ENCODE data around the gene ORM2.

The ORM2 gene

DNA sequence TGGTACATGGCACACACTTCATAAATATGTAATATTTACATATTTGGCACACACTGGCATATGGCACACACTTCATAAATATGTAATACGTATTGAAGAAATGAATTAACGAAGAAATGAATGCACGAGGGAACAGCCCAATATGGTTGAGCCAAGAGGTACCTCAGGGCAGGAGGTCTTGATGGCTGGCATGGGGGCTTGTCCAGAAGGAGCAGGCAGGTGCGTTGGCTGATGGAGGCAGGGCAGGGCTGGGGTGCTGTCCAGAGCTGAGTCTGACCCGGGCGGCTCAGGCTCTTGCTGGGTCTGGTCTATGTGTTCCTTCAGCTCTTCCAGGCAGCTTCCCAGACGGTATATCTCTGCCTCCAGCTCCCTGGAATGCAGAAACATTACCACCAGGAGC, 31.9 kb downstream of the ORM2 start:
- Histone ChIP-seq H3K4me3 (ENCODE audit: control insufficient read depth in 1 of 7, extremely low read depth in 1 of 7, insufficient read depth in 4 of 7, low read depth in 2 of 7, low read length in 6 of 7) (no peak overlapping the region), H3K27ac (ENCODE audit: insufficient read depth in 1 of 2, low read depth in 1 of 2, low read length in 2 of 2, poor library complexity in 1 of 2, severe bottlenecking in 2 of 2) (no peak overlapping the region), H3K4me1 (ENCODE audit: control extremely low read depth in 1 of 4, control insufficient read depth in 4 of 4, insufficient read depth in 4 of 4, low read length in 3 of 4) (peaks cover 23 to 34% (median 32%) of the 10 kb centered on the region in 4 experiments), H3K9me3 (ENCODE audit: control extremely low read depth in 1 of 5, control insufficient read depth in 4 of 5, insufficient read depth in 2 of 5, low read depth in 1 of 5, low read length in 4 of 5) (no peaks in the 10 kb centered on the region), H3K36me3 (ENCODE audit: control insufficient read depth in 4 of 4, insufficient read depth in 4 of 4, low read length in 3 of 4) (peaks cover 46 to 92% (median 71%) of the 10 kb centered on the region in 4 experiments), H3K27me3 (replicated peaks in 2 of 5; ENCODE audit: control insufficient read depth in 4 of 5, insufficient read depth in 5 of 5, low read length in 4 of 5) (no peaks in the 10 kb centered on the region)
- ChIA-PET POLR2A (interaction anchor here (1.2 kb wide), 1 partner anchor 11 kb away, joined by 3 read pairs; no protein-coding TSS in a partner anchor), CTCF (interaction anchor here (15.2 kb wide), 1 partner anchor 28 kb away, joined by 255 read pairs; the partner anchor contains the start of gene AKNA)
- no peak for DNase-seq
- 98% methylated on average over 5 of the region's 7 CpGs for WGBS (ENCODE audit: insufficient coverage)

DNA sequence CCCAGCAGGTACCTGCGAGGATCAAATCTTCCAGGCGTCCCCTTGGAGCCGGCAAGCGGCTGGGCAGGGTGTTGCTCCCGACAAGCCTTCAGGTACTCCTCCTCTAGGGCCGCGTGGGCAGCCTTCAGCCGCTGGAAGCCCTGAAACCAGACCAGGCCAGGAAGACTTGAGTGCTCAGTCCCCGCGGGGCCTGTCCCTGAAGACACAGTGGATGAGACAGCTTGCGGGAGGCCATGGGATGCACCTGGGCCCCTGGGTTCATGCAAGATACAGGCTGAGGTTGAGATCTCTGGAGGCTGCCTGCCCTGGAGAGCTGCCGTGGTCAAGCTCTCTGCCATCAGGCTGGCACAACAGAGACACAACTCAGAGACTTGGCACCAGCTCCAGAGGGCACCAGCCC, 32.7 kb downstream of the ORM2 start:
- H3K27me3 ChIP-seq (replicated peaks in 2 of 5; ENCODE audit: control insufficient read depth in 4 of 5, insufficient read depth in 5 of 5, low read length in 4 of 5), result no peaks in the 10 kb centered on the region
- peaks cover 30 to 43% (median 40%) of the 10 kb centered on the region in 4 experiments for H3K4me1 ChIP-seq (ENCODE audit: control extremely low read depth in 1 of 4, control insufficient read depth in 4 of 4, insufficient read depth in 4 of 4, low read length in 3 of 4)
- H3K36me3 ChIP-seq (ENCODE audit: control insufficient read depth in 4 of 4, insufficient read depth in 4 of 4, low read length in 3 of 4), result peaks cover 47 to 90% (median 65%) of the 10 kb centered on the region in 4 experiments
- DNase-seq, result no peak
- 89% methylated on average over 10 of the region's 12 CpGs for WGBS (ENCODE audit: insufficient coverage)
- H3K27ac ChIP-seq (ENCODE audit: insufficient read depth in 1 of 2, low read depth in 1 of 2, low read length in 2 of 2, poor library complexity in 1 of 2, severe bottlenecking in 2 of 2), result no peak overlapping the region
- H3K4me3 ChIP-seq (ENCODE audit: control insufficient read depth in 1 of 7, extremely low read depth in 1 of 7, insufficient read depth in 4 of 7, low read depth in 2 of 7, low read length in 6 of 7), result no peak overlapping the region
- ChIA-PET CTCF (interaction anchor here (15.2 kb wide), 1 partner anchor 27 kb away, joined by 255 read pairs; the partner anchor contains the start of gene AKNA), POLR2A (interaction anchor here (0.6 to 1.2 kb wide), 2 partner anchors 9 to 11 kb away, joined by 3 read pairs; no protein-coding TSS in a partner anchor)
- no peaks in the 10 kb centered on the region for H3K9me3 ChIP-seq (ENCODE audit: control extremely low read depth in 1 of 5, control insufficient read depth in 4 of 5, insufficient read depth in 2 of 5, low read depth in 1 of 5, low read length in 4 of 5)

DNA sequence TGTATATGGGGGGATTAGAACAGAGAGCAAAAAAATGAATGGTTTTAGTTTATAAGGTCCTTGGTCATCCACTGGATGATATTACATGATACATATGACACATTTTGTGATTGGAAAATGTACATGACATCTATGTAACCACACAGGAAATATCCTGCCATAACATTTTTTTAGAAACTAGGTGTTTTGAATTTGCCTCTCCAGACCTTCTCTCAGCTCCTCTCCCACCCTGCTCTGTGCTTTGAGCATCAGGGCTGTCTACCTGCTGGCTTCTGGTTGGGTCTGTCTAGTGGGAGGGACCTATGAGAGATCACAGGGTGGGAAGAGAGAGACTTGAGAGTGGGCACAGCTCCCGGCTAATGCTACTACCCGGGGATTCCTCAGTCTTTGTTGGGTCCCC, 33.8 kb downstream of the ORM2 start:
- Histone ChIP-seq H3K9me3 (ENCODE audit: control extremely low read depth in 1 of 5, control insufficient read depth in 4 of 5, insufficient read depth in 2 of 5, low read depth in 1 of 5, low read length in 4 of 5) (no peaks in the 10 kb centered on the region), H3K27ac (ENCODE audit: insufficient read depth in 1 of 2, low read depth in 1 of 2, low read length in 2 of 2, poor library complexity in 1 of 2, severe bottlenecking in 2 of 2) (peak overlapping the region in 1 of 2 experiments; percentile 55), H3K4me3 (ENCODE audit: control insufficient read depth in 1 of 7, extremely low read depth in 1 of 7, insufficient read depth in 4 of 7, low read depth in 2 of 7, low read length in 6 of 7) (no peak overlapping the region), H3K4me1 (ENCODE audit: control extremely low read depth in 1 of 4, control insufficient read depth in 4 of 4, insufficient read depth in 4 of 4, low read length in 3 of 4) (peaks cover 38 to 53% (median 46%) of the 10 kb centered on the region in 4 experiments), H3K27me3 (replicated peaks in 2 of 5; ENCODE audit: control insufficient read depth in 4 of 5, insufficient read depth in 5 of 5, low read length in 4 of 5) (no peaks in the 10 kb centered on the region), H3K36me3 (ENCODE audit: control insufficient read depth in 4 of 4, insufficient read depth in 4 of 4, low read length in 3 of 4) (peaks cover 44 to 90% (median 66%) of the 10 kb centered on the region in 4 experiments)
- 50% methylated on average over 1 of the region's 2 CpGs for WGBS (ENCODE audit: insufficient coverage)
- POLR2A ChIA-PET, result interaction anchor here (0.9 kb wide), 1 partner anchor 24 kb away, joined by 3 read pairs; the partner anchor contains the start of gene AKNA
- no peak for DNase-seq
- CTCF ChIA-PET, result interaction anchor here (0.8 to 15.2 kb wide), 2 partner anchors 13 to 26 kb away, joined by 3 to 255 read pairs; partner anchors contain the start of gene AKNA

DNA sequence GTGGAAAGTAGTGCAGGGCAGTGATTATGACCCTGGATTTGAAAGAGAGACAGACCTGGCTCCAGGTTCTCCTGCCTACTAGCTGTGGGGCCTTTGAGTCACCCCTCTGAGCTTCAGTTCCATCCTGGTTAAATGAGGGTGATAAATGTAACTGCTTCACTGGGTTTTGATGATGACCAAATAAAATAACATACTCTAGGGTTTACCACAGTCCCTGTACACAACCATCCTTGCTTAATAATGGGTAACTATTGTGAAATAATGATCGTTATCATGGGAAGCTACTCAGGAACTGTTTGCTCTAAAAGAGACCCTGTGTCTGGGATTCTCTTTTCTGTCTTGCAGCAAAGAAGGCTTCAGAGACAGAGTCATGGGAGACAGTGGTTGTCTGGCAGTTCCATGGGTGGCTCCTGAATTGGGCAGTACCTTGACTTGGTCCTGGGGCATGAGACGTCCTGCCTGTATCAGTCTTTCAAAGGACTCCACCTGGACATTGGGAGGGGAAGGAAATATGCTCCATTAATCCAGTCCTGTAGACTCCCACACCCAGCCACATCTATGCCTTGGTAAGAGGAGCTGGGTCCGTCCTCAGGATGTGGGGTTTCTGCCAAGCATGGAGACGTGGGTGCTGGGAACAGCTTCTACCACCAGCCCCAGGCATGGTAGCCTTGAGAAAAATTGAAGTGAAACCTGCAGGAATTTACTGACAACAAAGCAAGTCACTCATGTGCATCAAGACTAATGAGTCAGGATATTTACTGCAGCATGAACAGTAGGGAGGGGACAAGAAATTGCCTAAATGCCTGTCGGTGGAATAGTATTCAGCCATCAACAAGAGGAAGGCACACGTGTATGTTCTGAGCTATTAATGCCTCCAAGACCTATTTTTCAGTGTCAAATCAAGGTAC, 34.7 kb downstream of the ORM2 start:
- Histone ChIP-seq H3K27ac (ENCODE audit: insufficient read depth in 1 of 2, low read depth in 1 of 2, low read length in 2 of 2, poor library complexity in 1 of 2, severe bottlenecking in 2 of 2) (peak overlapping the region in 1 of 2 experiments; percentile 55), H3K36me3 (ENCODE audit: control insufficient read depth in 4 of 4, insufficient read depth in 4 of 4, low read length in 3 of 4) (peaks cover 43 to 92% (median 65%) of the 10 kb centered on the region in 4 experiments), H3K4me1 (ENCODE audit: control extremely low read depth in 1 of 4, control insufficient read depth in 4 of 4, insufficient read depth in 4 of 4, low read length in 3 of 4) (peaks cover 40 to 61% (median 52%) of the 10 kb centered on the region in 4 experiments), H3K27me3 (replicated peaks in 2 of 5; ENCODE audit: control insufficient read depth in 4 of 5, insufficient read depth in 5 of 5, low read length in 4 of 5) (no peaks in the 10 kb centered on the region), H3K9me3 (ENCODE audit: control extremely low read depth in 1 of 5, control insufficient read depth in 4 of 5, insufficient read depth in 2 of 5, low read depth in 1 of 5, low read length in 4 of 5) (no peaks in the 10 kb centered on the region), H3K4me3 (ENCODE audit: control insufficient read depth in 1 of 7, extremely low read depth in 1 of 7, insufficient read depth in 4 of 7, low read depth in 2 of 7, low read length in 6 of 7) (peak overlapping the region in 1 of 7 experiments; percentile 23)
- CTCF ChIA-PET, result interaction anchor here (0.8 to 15.2 kb wide), 5 partner anchors 14 to 289 kb away, joined by 3 to 255 read pairs (median 4); partner anchors contain the start of gene AKNA
- peak; percentile 63 to 78 (median 75) for DNase-seq
- POLR2A ChIA-PET, result interaction anchor here (0.9 kb wide), 1 partner anchor 23 kb away, joined by 3 read pairs; the partner anchor contains the start of gene AKNA
- 20% methylated on average over 1 of the region's 6 CpGs for WGBS (ENCODE audit: insufficient coverage)

DNA sequence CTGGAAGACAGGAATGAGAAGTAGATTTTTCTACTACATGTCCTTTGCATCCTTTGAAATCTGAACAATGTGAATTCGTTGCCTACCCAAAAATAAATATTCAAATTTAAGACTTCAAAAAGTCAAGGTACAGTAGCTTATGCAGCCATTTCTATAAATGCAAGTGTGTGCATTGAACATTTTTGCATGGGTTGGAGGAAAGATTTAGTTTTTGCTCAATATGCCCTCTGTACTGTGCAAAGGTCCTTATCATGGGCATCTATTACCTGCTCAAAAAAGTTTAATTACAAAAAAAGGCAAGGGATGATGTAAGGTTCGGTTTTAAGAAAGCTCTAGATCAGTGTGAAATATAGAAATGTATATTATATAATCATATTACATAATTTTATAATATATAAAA, 35.5 kb downstream of the ORM2 start:
- DNase-seq, result no peak
- Histone ChIP-seq H3K9me3 (ENCODE audit: control extremely low read depth in 1 of 5, control insufficient read depth in 4 of 5, insufficient read depth in 2 of 5, low read depth in 1 of 5, low read length in 4 of 5) (no peaks in the 10 kb centered on the region), H3K4me1 (ENCODE audit: control extremely low read depth in 1 of 4, control insufficient read depth in 4 of 4, insufficient read depth in 4 of 4, low read length in 3 of 4) (peaks cover 40 to 69% (median 59%) of the 10 kb centered on the region in 4 experiments), H3K4me3 (ENCODE audit: control insufficient read depth in 1 of 7, extremely low read depth in 1 of 7, insufficient read depth in 4 of 7, low read depth in 2 of 7, low read length in 6 of 7) (no peak overlapping the region), H3K27me3 (replicated peaks in 2 of 5; ENCODE audit: control insufficient read depth in 4 of 5, insufficient read depth in 5 of 5, low read length in 4 of 5) (no peaks in the 10 kb centered on the region), H3K27ac (ENCODE audit: insufficient read depth in 1 of 2, low read depth in 1 of 2, low read length in 2 of 2, poor library complexity in 1 of 2, severe bottlenecking in 2 of 2) (peak overlapping the region in 1 of 2 experiments; percentile 55), H3K36me3 (ENCODE audit: control insufficient read depth in 4 of 4, insufficient read depth in 4 of 4, low read length in 3 of 4) (peaks cover 35 to 91% (median 62%) of the 10 kb centered on the region in 4 experiments)
- ChIA-PET CTCF (interaction anchor here (1.0 to 15.2 kb wide), 6 partner anchors 12 to 288 kb away, joined by 3 to 255 read pairs (median 4); partner anchors contain the start of gene AKNA), POLR2A (interaction anchor here (2.5 kb wide), 1 partner anchor 23 kb away, joined by 8 read pairs; the partner anchor contains the start of gene AKNA)
- WGBS (ENCODE audit: insufficient coverage), result no CpG with 5 or more reads among the region's 2 CpGs

DNA sequence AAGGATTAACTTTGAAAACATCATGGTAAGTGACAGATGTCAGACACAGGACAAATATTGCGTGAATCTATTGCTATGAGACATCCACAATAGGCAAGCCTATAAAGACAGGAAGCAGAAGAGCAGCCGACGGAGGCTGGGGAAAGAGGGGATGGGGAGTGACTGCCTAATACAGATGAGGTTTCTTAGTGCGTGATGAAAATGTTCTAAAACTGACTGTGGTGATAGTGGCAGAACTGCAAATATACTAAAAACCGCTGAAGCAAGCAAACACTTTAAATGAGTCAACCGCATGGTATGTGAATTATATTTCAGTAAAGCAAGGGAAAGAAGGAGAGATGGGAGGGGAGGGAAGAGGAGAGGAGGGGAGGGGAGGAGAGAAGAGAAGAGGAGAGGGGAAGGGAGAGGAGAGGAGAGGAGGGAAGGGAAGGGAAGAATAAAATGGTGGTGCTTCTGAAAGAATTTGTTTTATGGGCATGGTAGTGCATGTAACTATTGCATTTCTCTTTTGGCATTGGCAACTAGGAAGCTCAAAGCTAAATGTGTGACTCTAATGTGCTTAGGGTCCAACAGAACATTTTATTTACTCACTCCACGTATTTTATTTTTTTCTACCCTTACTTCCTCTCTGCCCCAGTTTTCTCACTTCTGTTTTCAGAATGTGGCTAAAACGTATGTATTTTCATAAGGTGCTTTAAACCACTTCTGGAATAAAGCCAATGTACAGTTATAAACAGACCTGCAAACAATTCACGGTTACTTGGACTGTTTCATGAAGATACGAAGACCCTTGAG, 36.9 kb downstream of the ORM2 start:
- CTCF ChIA-PET, result interaction anchor here (0.8 to 15.2 kb wide), 7 partner anchors 11 to 28 kb away, joined by 3 to 255 read pairs (median 4); partner anchors contain the start of gene AKNA
- Histone ChIP-seq H3K27me3 (replicated peaks in 2 of 5; ENCODE audit: control insufficient read depth in 4 of 5, insufficient read depth in 5 of 5, low read length in 4 of 5) (no peaks in the 10 kb centered on the region), H3K27ac (ENCODE audit: insufficient read depth in 1 of 2, low read depth in 1 of 2, low read length in 2 of 2, poor library complexity in 1 of 2, severe bottlenecking in 2 of 2) (peak overlapping the region; percentile 58 to 60), H3K36me3 (ENCODE audit: control insufficient read depth in 4 of 4, insufficient read depth in 4 of 4, low read length in 3 of 4) (peaks cover 27 to 89% (median 51%) of the 10 kb centered on the region in 4 experiments), H3K9me3 (ENCODE audit: control extremely low read depth in 1 of 5, control insufficient read depth in 4 of 5, insufficient read depth in 2 of 5, low read depth in 1 of 5, low read length in 4 of 5) (no peaks in the 10 kb centered on the region), H3K4me1 (ENCODE audit: control extremely low read depth in 1 of 4, control insufficient read depth in 4 of 4, insufficient read depth in 4 of 4, low read length in 3 of 4) (peaks cover 45 to 82% (median 73%) of the 10 kb centered on the region in 4 experiments), H3K4me3 (ENCODE audit: control insufficient read depth in 1 of 7, extremely low read depth in 1 of 7, insufficient read depth in 4 of 7, low read depth in 2 of 7, low read length in 6 of 7) (peak overlapping the region in 2 of 7 experiments; percentile 7 to 19)
- POLR2A ChIA-PET, result interaction anchor here (2.5 kb wide), 1 partner anchor 21 kb away, joined by 8 read pairs; the partner anchor contains the start of gene AKNA
- 31% methylated on average over 8 of the region's 10 CpGs for WGBS (ENCODE audit: insufficient coverage)
- peak in 2 of 3 donors; percentile 68 to 72 for DNase-seq

Data from common myeloid progenitor, CD34-positive (primary cell).